Measurements from ENCODE around the gene MINDY1.
A peak's percentile ranks its signal among the peaks of the same experiment; 100 is the strongest.

The MINDY1 gene

GRCh38 chr1:151047591-151047924 is 40.9 kb upstream of the MINDY1 start, which contains the start of gene C1orf56:
TSS of gene C1orf56 (plus strand) at chr1:151047751. CDS start at chr1:151047848, 97 bp downstream.
- Histone ChIP-seq H3K27ac (ENCODE audit: low read depth, low read length) (peak within 1 kb of the TSS; percentile 63), H3K27me3 (ENCODE audit: insufficient read depth, low read length) (no peaks in the 10 kb centered on the region), H2AFZ (ENCODE audit: low read length, unreplicated experiment) (peak within 1 kb of the TSS; percentile 90), H3K4me3 (ENCODE audit: low read depth, low read length) (peak within 1 kb of the TSS; percentile 93), H3K4me1 (ENCODE audit: control insufficient read depth, insufficient read depth, low read length, unreplicated experiment) (peaks cover 26% of the 10 kb centered on the region), H3K79me2 (ENCODE audit: control insufficient read depth, insufficient read depth, low read length, unreplicated experiment) (peaks cover 5% of the 10 kb centered on the region), H3K36me3 (ENCODE audit: insufficient read depth, low read length) (no peaks in the 10 kb centered on the region; the same call in 1 of the 2 replicates)

GRCh38 chr1:151043163-151043562 is 36.5 kb upstream of the MINDY1 start:
- peaks cover 5% of the 10 kb centered on the region for H3K4me1 ChIP-seq (ENCODE audit: control insufficient read depth, insufficient read depth, low read length, unreplicated experiment)
- no peaks in the 10 kb centered on the region for H3K79me2 ChIP-seq (ENCODE audit: control insufficient read depth, insufficient read depth, low read length, unreplicated experiment)
- H3K36me3 ChIP-seq (ENCODE audit: insufficient read depth, low read length), result no peaks in the 10 kb centered on the region
- no peak overlapping the region for H3K4me3 ChIP-seq (ENCODE audit: low read depth, low read length)
- H2AFZ ChIP-seq (ENCODE audit: low read length, unreplicated experiment), result no peak overlapping the region
- H3K27ac ChIP-seq (ENCODE audit: low read depth, low read length), result no peak overlapping the region
- no peaks in the 10 kb centered on the region for H3K27me3 ChIP-seq (ENCODE audit: insufficient read depth, low read length)

GRCh38 chr1:151039521-151039920 is 32.8 kb upstream of the MINDY1 start:
- Histone ChIP-seq H3K79me2 (ENCODE audit: control insufficient read depth, insufficient read depth, low read length, unreplicated experiment) (no peaks in the 10 kb centered on the region), H3K27me3 (ENCODE audit: insufficient read depth, low read length) (no peaks in the 10 kb centered on the region), H3K4me1 (ENCODE audit: control insufficient read depth, insufficient read depth, low read length, unreplicated experiment) (no peaks in the 10 kb centered on the region), H3K36me3 (ENCODE audit: insufficient read depth, low read length) (no peaks in the 10 kb centered on the region), H3K27ac (ENCODE audit: low read depth, low read length) (no peak overlapping the region), H2AFZ (ENCODE audit: low read length, unreplicated experiment) (no peak overlapping the region), H3K4me3 (ENCODE audit: low read depth, low read length) (no peak overlapping the region)

GRCh38 chr1:151037032-151037431 is 30.3 kb upstream of the MINDY1 start:
- Histone ChIP-seq H3K4me3 (ENCODE audit: low read depth, low read length) (no peak overlapping the region), H3K36me3 (ENCODE audit: insufficient read depth, low read length) (no peaks in the 10 kb centered on the region), H3K4me1 (ENCODE audit: control insufficient read depth, insufficient read depth, low read length, unreplicated experiment) (no peaks in the 10 kb centered on the region), H2AFZ (ENCODE audit: low read length, unreplicated experiment) (no peak overlapping the region), H3K79me2 (ENCODE audit: control insufficient read depth, insufficient read depth, low read length, unreplicated experiment) (no peaks in the 10 kb centered on the region), H3K27ac (ENCODE audit: low read depth, low read length) (no peak overlapping the region), H3K27me3 (ENCODE audit: insufficient read depth, low read length) (no peaks in the 10 kb centered on the region)

- Histone ChIP-seq H3K79me2 (ENCODE audit: control insufficient read depth, insufficient read depth, low read length, unreplicated experiment) (no peaks in the 10 kb centered on the region), H3K27ac (ENCODE audit: low read depth, low read length) (no peak within 1 kb of the TSS), H3K4me3 (ENCODE audit: low read depth, low read length) (no peak within 1 kb of the TSS), H2AFZ (ENCODE audit: low read length, unreplicated experiment) (no peak within 1 kb of the TSS), H3K4me1 (ENCODE audit: control insufficient read depth, insufficient read depth, low read length, unreplicated experiment) (no peaks in the 10 kb centered on the region), H3K36me3 (ENCODE audit: insufficient read depth, low read length) (no peaks in the 10 kb centered on the region), H3K27me3 (ENCODE audit: insufficient read depth, low read length) (no peaks in the 10 kb centered on the region)
Observed at GRCh38 chr1:151036356-151036755, 29.7 kb upstream of the MINDY1 start, which contains the start of gene BNIPL. TSS of gene BNIPL (plus strand) at chr1:151036586. CDS start at chr1:151036726, 140 bp downstream.

GRCh38 chr1:151035167-151035566 is 28.5 kb upstream of the MINDY1 start:
- H3K27ac ChIP-seq (ENCODE audit: low read depth, low read length), result no peak overlapping the region
- H2AFZ ChIP-seq (ENCODE audit: low read length, unreplicated experiment), result no peak overlapping the region
- no peaks in the 10 kb centered on the region for H3K79me2 ChIP-seq (ENCODE audit: control insufficient read depth, insufficient read depth, low read length, unreplicated experiment)
- no peaks in the 10 kb centered on the region for H3K4me1 ChIP-seq (ENCODE audit: control insufficient read depth, insufficient read depth, low read length, unreplicated experiment)
- H3K4me3 ChIP-seq (ENCODE audit: low read depth, low read length), result no peak overlapping the region
- H3K27me3 ChIP-seq (ENCODE audit: insufficient read depth, low read length), result no peaks in the 10 kb centered on the region
- no peaks in the 10 kb centered on the region for H3K36me3 ChIP-seq (ENCODE audit: insufficient read depth, low read length)

- H3K79me2 ChIP-seq (ENCODE audit: control insufficient read depth, insufficient read depth, low read length, unreplicated experiment), result no peaks in the 10 kb centered on the region
- no peaks in the 10 kb centered on the region for H3K36me3 ChIP-seq (ENCODE audit: insufficient read depth, low read length)
- no peak overlapping the region for H3K27ac ChIP-seq (ENCODE audit: low read depth, low read length)
- no peaks in the 10 kb centered on the region for H3K27me3 ChIP-seq (ENCODE audit: insufficient read depth, low read length)
- no peaks in the 10 kb centered on the region for H3K4me1 ChIP-seq (ENCODE audit: control insufficient read depth, insufficient read depth, low read length, unreplicated experiment)
- no peak overlapping the region for H3K4me3 ChIP-seq (ENCODE audit: low read depth, low read length)
- no peak overlapping the region for H2AFZ ChIP-seq (ENCODE audit: low read length, unreplicated experiment)
Observed at GRCh38 chr1:151032164-151032563, 25.5 kb upstream of the MINDY1 start.

- no peaks in the 10 kb centered on the region for H3K27me3 ChIP-seq (ENCODE audit: insufficient read depth, low read length)
- no peak overlapping the region for H3K27ac ChIP-seq (ENCODE audit: low read depth, low read length)
- no peak overlapping the region for H2AFZ ChIP-seq (ENCODE audit: low read length, unreplicated experiment)
- no peaks in the 10 kb centered on the region for H3K4me1 ChIP-seq (ENCODE audit: control insufficient read depth, insufficient read depth, low read length, unreplicated experiment)
- no peaks in the 10 kb centered on the region for H3K79me2 ChIP-seq (ENCODE audit: control insufficient read depth, insufficient read depth, low read length, unreplicated experiment)
- H3K4me3 ChIP-seq (ENCODE audit: low read depth, low read length), result no peak overlapping the region
- H3K36me3 ChIP-seq (ENCODE audit: insufficient read depth, low read length), result no peaks in the 10 kb centered on the region
Observed at GRCh38 chr1:151026460-151026859, 19.8 kb upstream of the MINDY1 start.

GRCh38 chr1:151024540-151025146 is 17.9 kb upstream of the MINDY1 start:
- no peaks in the 10 kb centered on the region for H3K36me3 ChIP-seq (ENCODE audit: insufficient read depth, low read length)

GRCh38 chr1:151013518-151013917 is 6.8 kb upstream of the MINDY1 start:
- H3K27ac ChIP-seq (ENCODE audit: low read depth, low read length), result no peak overlapping the region
- no peaks in the 10 kb centered on the region for H3K27me3 ChIP-seq (ENCODE audit: insufficient read depth, low read length)
- H3K4me1 ChIP-seq (ENCODE audit: control insufficient read depth, insufficient read depth, low read length, unreplicated experiment), result peaks cover 13% of the 10 kb centered on the region
- H3K79me2 ChIP-seq (ENCODE audit: control insufficient read depth, insufficient read depth, low read length, unreplicated experiment), result peaks cover 12% of the 10 kb centered on the region
- no peak overlapping the region for H3K4me3 ChIP-seq (ENCODE audit: low read depth, low read length)
- H3K36me3 ChIP-seq (ENCODE audit: insufficient read depth, low read length), result no peaks in the 10 kb centered on the region
- H2AFZ ChIP-seq (ENCODE audit: low read length, unreplicated experiment), result no peak overlapping the region

More at GRCh38 chr1:151024540-151025146, 17.9 kb upstream of the MINDY1 start:
- Histone ChIP-seq H3K4me3 (ENCODE audit: low read depth, low read length) (no peak overlapping the region), H3K79me2 (ENCODE audit: control insufficient read depth, insufficient read depth, low read length, unreplicated experiment) (no peaks in the 10 kb centered on the region), H3K27me3 (ENCODE audit: insufficient read depth, low read length) (no peaks in the 10 kb centered on the region), H3K27ac (ENCODE audit: low read depth, low read length) (no peak overlapping the region), H2AFZ (ENCODE audit: low read length, unreplicated experiment) (no peak overlapping the region), H3K4me1 (ENCODE audit: control insufficient read depth, insufficient read depth, low read length, unreplicated experiment) (no peaks in the 10 kb centered on the region)

- peaks cover 14% of the 10 kb centered on the region for H3K4me1 ChIP-seq (ENCODE audit: control insufficient read depth, insufficient read depth, low read length, unreplicated experiment)
- H3K79me2 ChIP-seq (ENCODE audit: control insufficient read depth, insufficient read depth, low read length, unreplicated experiment), result peaks cover 12% of the 10 kb centered on the region
- no peaks in the 10 kb centered on the region for H3K27me3 ChIP-seq (ENCODE audit: insufficient read depth, low read length)
- H3K4me3 ChIP-seq (ENCODE audit: low read depth, low read length), result no peak overlapping the region
- H3K27ac ChIP-seq (ENCODE audit: low read depth, low read length), result no peak overlapping the region
- H2AFZ ChIP-seq (ENCODE audit: low read length, unreplicated experiment), result no peak overlapping the region
- H3K36me3 ChIP-seq (ENCODE audit: insufficient read depth, low read length), result no peaks in the 10 kb centered on the region
Observed at GRCh38 chr1:151012684-151013471, 6.2 kb upstream of the MINDY1 start.
